IMR-90 (cell line): ENCODE data around the gene TRMT2A. TPM values are rescaled to one million over a fixed set of nuclear protein-coding genes. Genes with fewer than 3 reads are reported as not detected.
A peak's percentile ranks its signal among the peaks of the same experiment; 100 is the strongest.

Source experiments
- ATAC-seq: fragments of 200-7000 bp; cut with Tn5 transposase; 2 replicates; pipeline ENCODE4 v1.9.1; 2020; ENCODE audit warnings: low read depth, mild to moderate bottlenecking, moderate library complexity
- BruUV-seq: library from RNA; stranded (reverse); fragments of 400-500 nt; replicated peaks from 2 replicates; lab custom pipeline; 2021; lab: Mats Ljungman, UMichigan
- CTCF ChIA-PET: fragments of 300-600 bp; formaldehyde crosslinking; extraction: SDS; loops from one replicate; lab custom pipeline; 2021; ENCODE audit warnings: antibody characterized with exemption; lab: Yijun Ruan, JAX
- POLR2A ChIA-PET: fragments of 300-600 bp; sonication (Branson Sonifier 250); formaldehyde crosslinking; loops from one replicate; lab custom pipeline; 2022; ENCODE audit warnings: antibody characterized with exemption; ENCODE audit not compliant: unreplicated experiment; lab: Charles Lee
- DNase-seq: peaks from one replicate; pipeline ENCODE4 v3.0.0; 2013
- H2AFZ ChIP-seq: replicated peaks from 2 replicates; pipeline ENCODE3; 2013; ENCODE audit warnings: low read length, mild to moderate bottlenecking; ENCODE audit not compliant: poor library complexity
- H2AK5ac ChIP-seq: 2 replicates; pipeline ENCODE4 v1.6.1; 2013; ENCODE audit warnings: low read depth, low read length, inconsistent platforms
- H2AK9ac ChIP-seq: replicated peaks from 2 replicates; pipeline ENCODE3; 2013; ENCODE audit warnings: mild to moderate bottlenecking, low read depth, low read length, moderate library complexity; ENCODE audit not compliant: poor library complexity
- H2BK120ac ChIP-seq: 2 replicates; pipeline ENCODE4 v1.6.1; 2013; ENCODE audit warnings: low read depth, low read length, inconsistent platforms
- H2BK15ac ChIP-seq: 3 replicates; pipeline ENCODE4 v1.6.1; 2013; ENCODE audit warnings: low read depth, low read length, inconsistent platforms
- H2BK20ac ChIP-seq: 2 replicates; pipeline ENCODE4 v1.6.1; 2013; ENCODE audit warnings: low read depth, mild to moderate bottlenecking, inconsistent platforms, low read length, moderate library complexity
- H2BK5ac ChIP-seq: 2 replicates; pipeline ENCODE4 v1.6.1; 2013; ENCODE audit warnings: mild to moderate bottlenecking, low read depth, low read length, inconsistent platforms; ENCODE audit not compliant: poor library complexity, severe bottlenecking
- H3K14ac ChIP-seq: replicated peaks from 2 replicates; pipeline ENCODE4 v1.6.1; 2013; ENCODE audit warnings: low read depth, low read length, inconsistent platforms
- H3K18ac ChIP-seq: 2 replicates; pipeline ENCODE4 v1.6.1; 2013; ENCODE audit warnings: low read depth, low read length, control low read depth
- H3K23ac ChIP-seq: 2 replicates; pipeline ENCODE4 v1.6.1; 2013; ENCODE audit warnings: low read depth, low read length, inconsistent platforms
- H3K27ac ChIP-seq: 2 replicates; pipeline ENCODE4 v1.5.1; 2013; ENCODE audit warnings: mild to moderate bottlenecking, control low read depth, low read length; ENCODE audit not compliant: insufficient read depth
- H3K27me3 ChIP-seq: 2 replicates; pipeline ENCODE4 v1.6.1; 2013; ENCODE audit warnings: low read length; ENCODE audit not compliant: control insufficient read depth, insufficient read depth
- H3K36me3 ChIP-seq: 2 replicates; pipeline ENCODE4 v1.6.1; 2013; ENCODE audit warnings: low read length, mixed read lengths; ENCODE audit not compliant: control insufficient read depth, insufficient read depth
- H3K4ac ChIP-seq: 2 replicates; pipeline ENCODE4 v1.6.1; 2013; ENCODE audit warnings: low read depth, low read length, inconsistent platforms
- H3K4me1 ChIP-seq: 2 replicates; pipeline ENCODE4 v1.6.1; 2013; ENCODE audit warnings: low read length, mixed read lengths; ENCODE audit not compliant: control insufficient read depth, insufficient read depth
- H3K4me2 ChIP-seq: 2 replicates; pipeline ENCODE4 v1.6.1; 2013; ENCODE audit warnings: low read depth, mild to moderate bottlenecking, control low read depth, low read length, moderate library complexity
- H3K4me3 ChIP-seq: 2 replicates; pipeline ENCODE4 v1.5.1; 2013; ENCODE audit warnings: low read depth, mild to moderate bottlenecking, control low read depth, low read length, moderate library complexity; ENCODE audit not compliant: insufficient read depth
- H3K56ac ChIP-seq: 2 replicates; pipeline ENCODE4 v1.6.1; 2013; ENCODE audit warnings: low read length, inconsistent platforms; ENCODE audit not compliant: insufficient read depth; ENCODE audit errors: extremely low read depth
- H3K79me1 ChIP-seq, 2 experiments: 2 replicates each; pipeline ENCODE4 v1.6.1; 2013; ENCODE audit warnings: low read length in 2 of 2, inconsistent platforms in 1 of 2, low read depth in 1 of 2
- H3K9ac ChIP-seq: 2 replicates; pipeline ENCODE4 v1.6.1; 2013; ENCODE audit warnings: low read depth, low read length, control low read depth
- H3K9me1 ChIP-seq: 2 replicates; pipeline ENCODE4 v1.6.1; 2013; ENCODE audit warnings: low read length, inconsistent platforms; ENCODE audit not compliant: insufficient read depth
- H3K9me3 ChIP-seq: 2 replicates; pipeline ENCODE4 v1.6.1; 2013; ENCODE audit warnings: low read length; ENCODE audit not compliant: control insufficient read depth, insufficient read depth
- H4K20me1 ChIP-seq: 2 replicates; pipeline ENCODE4 v1.6.1; 2013; ENCODE audit warnings: low read length, inconsistent platforms; ENCODE audit not compliant: insufficient read depth
- H4K5ac ChIP-seq: 2 replicates; pipeline ENCODE4 v1.6.1; 2013; ENCODE audit warnings: mild to moderate bottlenecking, low read depth, low read length, control low read depth
- H4K8ac ChIP-seq, 2 experiments: 2 replicates each; pipeline ENCODE4 v1.6.1; 2013; ENCODE audit warnings: low read depth in 2 of 2, low read length in 2 of 2, control low read depth in 1 of 2, inconsistent platforms in 1 of 2
- H4K91ac ChIP-seq: 2 replicates; pipeline ENCODE4 v1.6.1; 2013; ENCODE audit warnings: low read depth, low read length, inconsistent platforms; ENCODE audit not compliant: insufficient read depth
- CEBPB ChIP-seq: IDR thresholded peaks from 2 replicates; pipeline ENCODE4 v1.6.1; 2012; ENCODE audit warnings: low read depth, low read length, improper control_type of control experiment
- CHD1 ChIP-seq: IDR thresholded peaks from 2 replicates; pipeline ENCODE4 v1.6.1; 2012; ENCODE audit warnings: low read depth, low read length, improper control_type of control experiment
- CTCF ChIP-seq: conservative IDR thresholded peaks from 2 replicates; pipeline ENCODE4 v1.5.1; 2012; ENCODE audit warnings: mild to moderate bottlenecking, low read depth, low read length, improper control_type of control experiment
- FOS ChIP-seq: fragments of 150-350 bp; IDR thresholded peaks from 2 replicates; pipeline ENCODE4 v1.6.1; 2016; ENCODE audit warnings: low read depth, low read length
- MAFK ChIP-seq: IDR thresholded peaks from 2 replicates; pipeline ENCODE4 v1.6.1; 2012; ENCODE audit warnings: low read depth, low read length, improper control_type of control experiment
- MXI1 ChIP-seq: IDR thresholded peaks from 2 replicates; pipeline ENCODE4 v1.6.1; 2012; ENCODE audit warnings: low read depth, mild to moderate bottlenecking, low read length, moderate library complexity, borderline replicate concordance
- NFE2L2 ChIP-seq: fragments of 150-350 bp; IDR thresholded peaks from 2 replicates; pipeline ENCODE4 v1.6.1; 2016; ENCODE audit warnings: low read depth, mild to moderate bottlenecking, low read length
- POLR2A ChIP-seq: IDR thresholded peaks from 2 replicates; pipeline ENCODE4 v1.6.1; 2012; ENCODE audit warnings: mild to moderate bottlenecking, low read depth, low read length
- RAD21 ChIP-seq: IDR thresholded peaks from 2 replicates; pipeline ENCODE4 v1.6.1; 2012; ENCODE audit warnings: low read length, improper control_type of control experiment
- RCOR1 ChIP-seq: IDR thresholded peaks from 2 replicates; pipeline ENCODE4 v1.6.1; 2012; ENCODE audit warnings: mild to moderate bottlenecking, low read length, improper control_type of control experiment; ENCODE audit not compliant: insufficient replicate concordance
- RFX5 ChIP-seq: IDR thresholded peaks from 2 replicates; pipeline ENCODE4 v1.8.0; 2012; ENCODE audit warnings: low read depth, mild to moderate bottlenecking, low read length, moderate library complexity
- SMC3 ChIP-seq: fragments of 150-350 bp; IDR thresholded peaks from 2 replicates; pipeline ENCODE4 v1.6.1; 2016; ENCODE audit warnings: low read depth, mild to moderate bottlenecking, antibody characterized with exemption, low read length, moderate library complexity
- WGBS, 2 experiments: methylation state at CpG; one replicate each; pipeline versions ENCODE4 v1.1.5 to v1.1.7; 2013; ENCODE audit warnings: missing lambda C conversion rate in 2 of 2; ENCODE audit not compliant: insufficient read length in 1 of 2; ENCODE audit errors: extremely low coverage in 2 of 2; 5-methylcytosine and 5-hydroxymethylcytosine counted together
- dilution Hi-C: fragments of 300-500 bp; cut with HindIII; formaldehyde crosslinking; loops from one replicate; pipeline ENCODE4 v1.14.3; 2018; ENCODE audit warnings: low sequenced_read_pairs; ENCODE audit not compliant: unreplicated experiment
- in situ Hi-C: fragments of 300-500 bp; cut with MboI; formaldehyde crosslinking; loops from 3 replicates; pipeline ENCODE4 v1.14.3; 2019; ENCODE audit warnings: low sequenced_read_pairs, inconsistent platforms, mixed read lengths
- intact Hi-C: fragments of 100-400 bp; cut with micrococcal nuclease; formaldehyde crosslinking; loops from 2 replicates; pipeline ENCODE4 v1.10.0; 2022
- polyA plus RNA-seq, 3 experiments: library from polyadenylated mRNA; depleted of rRNA; stranded (reverse); fragments of >200 nt; gene quantifications; 2 replicates each; pipeline ENCODE4 v1.2.3, GENCODE V29; 2012; ENCODE audit warnings: low replicate concordance in 1 of 3
- total RNA-seq: library from RNA; depleted of rRNA; stranded (reverse); fragments of >200 nt; gene quantifications from 2 replicates; pipeline ENCODE4 v1.2.3, GENCODE V29; 2012
- TF ChIP-seq, protein P1 (sequence below): fragments of 150-350 bp; IDR thresholded peaks from 2 replicates; pipeline ENCODE4 v1.6.1; 2017; ENCODE audit warnings: mild to moderate bottlenecking, antibody characterized with exemption, low read length, low read depth
- TF ChIP-seq, protein P2 (sequence below): fragments of 150-350 bp; IDR thresholded peaks from 2 replicates; pipeline ENCODE4 v1.6.1; 2016; ENCODE audit warnings: low read depth, mild to moderate bottlenecking, low read length, moderate library complexity, borderline replicate concordance

The TRMT2A gene
- total and polyA plus RNA-seq, 2 of the 4 experiments (the other 2 are of a cell fraction), result 22.0 to 39.1 TPM

- H3K4me3 ChIP-seq, result peak within 1 kb of the TSS; percentile 83
- peak within 1 kb of the TSS; percentile 43 for H2BK5ac ChIP-seq
- peak within 1 kb of the TSS; percentile 96 for H2AK9ac ChIP-seq
- POLR2A ChIA-PET, result no interaction called here
- peak within 1 kb of the TSS; percentile 91 for H3K4me2 ChIP-seq
- H3K79me1 ChIP-seq, result peaks cover 7 to 43% of the 10 kb centered on the region in 2 experiments
- no peak within 1 kb of the TSS for H2BK120ac ChIP-seq
- H3K27me3 ChIP-seq, result no peaks in the 10 kb centered on the region
- no CpG with 5 or more reads among the region's 43 CpGs for WGBS, 2 experiments
- H3K9ac ChIP-seq, result peak within 1 kb of the TSS; percentile 76
- dilution Hi-C loops (no loop called here), intact Hi-C loops (no loop called here), in situ Hi-C loops (no loop called here)
- peak within 1 kb of the TSS; percentile 49; the same call in 1 of the 2 replicates for H3K56ac ChIP-seq
- peak within 1 kb of the TSS; percentile 99 for H2AFZ ChIP-seq
- H4K5ac ChIP-seq, result peak within 1 kb of the TSS; percentile 82
- H4K8ac ChIP-seq, result peak within 1 kb of the TSS; percentile 76 to 91
- ATAC-seq, result peak; percentile 79
- H2AK5ac ChIP-seq, result peak within 1 kb of the TSS; percentile 35
- no peak for DNase-seq
- CTCF ChIA-PET, result no interaction called here
- H3K4ac ChIP-seq, result peak within 1 kb of the TSS; percentile 74
- peaks cover 6% of the 10 kb centered on the region for H3K9me1 ChIP-seq
- H3K18ac ChIP-seq, result no peak within 1 kb of the TSS; the same call in 1 of the 2 replicates
- H2BK15ac ChIP-seq, result no peak within 1 kb of the TSS
- H3K9me3 ChIP-seq, result no peaks in the 10 kb centered on the region
- peaks cover 9% of the 10 kb centered on the region for H3K4me1 ChIP-seq
- H4K91ac ChIP-seq, result peak within 1 kb of the TSS; percentile 65
- peak within 1 kb of the TSS; percentile 81 for H3K27ac ChIP-seq
- H3K14ac ChIP-seq, result peak within 1 kb of the TSS; percentile 68
- peaks cover 12% of the 10 kb centered on the region for H3K36me3 ChIP-seq
- BruUV-seq, result no TSS peak
- no peak for TF ChIP-seq RAD21
- no peak for TF ChIP-seq MXI1
- no peak for TF ChIP-seq NFE2L2
- TF ChIP-seq CTCF, result no peak
- TF ChIP-seq RCOR1, result no peak
- TF ChIP-seq CEBPB, result no peak
- TF ChIP-seq, protein P1, sequence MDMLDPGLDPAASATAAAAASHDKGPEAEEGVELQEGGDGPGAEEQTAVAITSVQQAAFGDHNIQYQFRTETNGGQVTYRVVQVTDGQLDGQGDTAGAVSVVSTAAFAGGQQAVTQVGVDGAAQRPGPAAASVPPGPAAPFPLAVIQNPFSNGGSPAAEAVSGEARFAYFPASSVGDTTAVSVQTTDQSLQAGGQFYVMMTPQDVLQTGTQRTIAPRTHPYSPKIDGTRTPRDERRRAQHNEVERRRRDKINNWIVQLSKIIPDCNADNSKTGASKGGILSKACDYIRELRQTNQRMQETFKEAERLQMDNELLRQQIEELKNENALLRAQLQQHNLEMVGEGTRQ, result no peak
- no peak for TF ChIP-seq MAFK
- TF ChIP-seq, protein P2, sequence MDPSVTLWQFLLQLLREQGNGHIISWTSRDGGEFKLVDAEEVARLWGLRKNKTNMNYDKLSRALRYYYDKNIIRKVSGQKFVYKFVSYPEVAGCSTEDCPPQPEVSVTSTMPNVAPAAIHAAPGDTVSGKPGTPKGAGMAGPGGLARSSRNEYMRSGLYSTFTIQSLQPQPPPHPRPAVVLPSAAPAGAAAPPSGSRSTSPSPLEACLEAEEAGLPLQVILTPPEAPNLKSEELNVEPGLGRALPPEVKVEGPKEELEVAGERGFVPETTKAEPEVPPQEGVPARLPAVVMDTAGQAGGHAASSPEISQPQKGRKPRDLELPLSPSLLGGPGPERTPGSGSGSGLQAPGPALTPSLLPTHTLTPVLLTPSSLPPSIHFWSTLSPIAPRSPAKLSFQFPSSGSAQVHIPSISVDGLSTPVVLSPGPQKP, result no peak
- TF ChIP-seq POLR2A, result no peak
- no peak for TF ChIP-seq CHD1
- no peak for TF ChIP-seq FOS
- no peak for TF ChIP-seq SMC3
- no peak for TF ChIP-seq RFX5
- no peak within 1 kb of the TSS for H2BK20ac ChIP-seq
- H3K23ac ChIP-seq, result peak within 1 kb of the TSS; percentile 65
- H4K20me1 ChIP-seq, result peaks cover 47% of the 10 kb centered on the region
Observed at GRCh38 chr22:20131597-20131858, 14.5 kb upstream of the TRMT2A start, which contains the start of gene ZDHHC8. ZDHHC8 (plus strand) TSS chr22:20131804; CDS start chr22:20131948, 144 bp downstream.
